GM20431 (cell line): ENCODE data around the gene U2AF2.

ENCODE experiments used
- in situ Hi-C: fragments of 300-500 bp; cut with MseI, MboI; formaldehyde crosslinking; loops from one replicate; pipeline ENCODE4 v1.15.0; 2020; ENCODE audit warnings: low sequenced_read_pairs; ENCODE audit not compliant: unreplicated experiment

U2AF2 gene

DNA sequence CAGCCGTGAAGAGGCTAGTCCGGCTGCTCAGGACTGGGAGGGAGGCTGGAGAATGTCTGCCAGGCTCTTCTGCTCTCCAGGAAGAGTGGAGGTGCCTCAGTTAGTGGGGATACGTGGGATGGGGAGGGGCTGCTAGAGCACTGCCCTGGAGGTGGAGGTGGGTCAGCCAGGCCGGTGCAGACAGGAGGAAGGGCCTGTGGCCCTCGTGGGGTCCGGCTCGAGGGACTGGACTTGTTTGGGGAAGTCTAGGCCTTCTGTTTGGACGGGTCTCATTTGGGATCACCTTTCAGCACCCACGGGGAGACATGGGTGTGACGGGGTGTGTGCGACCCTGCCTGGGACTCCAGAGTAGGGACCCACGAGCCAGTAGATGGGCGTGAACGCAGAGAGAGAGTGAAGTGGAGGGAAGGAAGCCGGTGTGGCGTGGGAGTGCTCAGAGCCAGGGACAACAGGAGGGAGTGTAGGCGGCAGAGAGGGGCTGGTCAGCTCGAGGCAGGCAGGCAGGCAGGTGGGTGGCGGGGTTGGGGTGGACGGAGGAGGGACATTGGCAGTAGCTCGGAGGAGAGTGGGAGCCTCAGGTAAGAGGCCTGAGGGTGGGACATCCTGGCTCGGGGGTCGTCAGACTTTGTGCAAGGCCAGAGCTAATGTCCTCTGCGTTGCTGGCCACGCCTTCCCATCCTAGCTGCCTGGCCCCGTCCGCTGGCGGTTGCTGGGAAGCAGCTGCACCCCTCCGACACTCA lies 31.6 kb downstream of the U2AF2 start:
- in situ Hi-C loops, result no loop called here

DNA sequence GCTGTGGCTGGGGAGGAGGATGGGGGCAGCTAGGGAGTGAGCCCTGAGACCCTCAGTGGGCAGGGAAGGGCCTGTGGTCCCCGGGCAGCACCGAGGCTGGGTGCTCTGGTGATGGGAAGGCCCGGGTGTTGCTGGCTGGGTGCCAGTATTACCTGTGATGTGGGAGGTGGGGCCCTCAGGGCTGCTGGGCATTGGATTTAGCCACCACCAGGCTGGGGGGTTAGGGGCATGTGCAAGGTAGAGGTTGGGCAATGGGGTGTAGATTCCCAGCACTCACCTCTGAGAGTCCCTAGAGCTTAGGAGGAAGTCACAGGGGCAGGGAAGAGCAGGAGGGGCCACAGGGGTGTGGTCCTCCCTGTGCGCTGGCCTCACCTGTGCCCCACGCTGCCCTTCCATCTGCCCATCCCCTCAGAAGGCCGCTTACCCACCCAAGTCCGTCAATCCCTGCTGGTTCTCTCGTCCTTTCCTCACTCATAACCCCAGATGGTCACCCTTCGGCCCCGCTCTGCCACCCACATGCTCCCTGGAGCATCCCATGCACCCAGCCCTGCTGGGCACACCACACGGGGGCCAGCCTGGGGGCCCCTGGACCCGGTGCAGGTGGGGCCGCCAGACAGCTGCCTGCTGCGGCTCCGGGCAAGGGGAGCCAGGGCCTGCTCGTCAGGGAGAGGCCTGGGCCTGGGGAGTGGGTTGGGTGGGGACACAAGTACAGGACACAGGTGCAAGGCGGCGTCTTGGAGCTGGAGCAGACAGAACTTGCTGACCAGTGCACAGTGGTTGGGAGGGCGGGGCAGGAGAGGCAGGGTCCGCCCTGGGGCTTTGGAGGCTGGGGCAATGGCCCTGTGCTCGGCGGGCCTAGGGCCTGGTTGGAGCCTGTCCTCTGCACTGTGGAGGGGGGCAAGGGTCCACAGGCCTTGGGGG lies 32.7 kb downstream of the U2AF2 start:
- in situ Hi-C loops, result no loop called here

DNA sequence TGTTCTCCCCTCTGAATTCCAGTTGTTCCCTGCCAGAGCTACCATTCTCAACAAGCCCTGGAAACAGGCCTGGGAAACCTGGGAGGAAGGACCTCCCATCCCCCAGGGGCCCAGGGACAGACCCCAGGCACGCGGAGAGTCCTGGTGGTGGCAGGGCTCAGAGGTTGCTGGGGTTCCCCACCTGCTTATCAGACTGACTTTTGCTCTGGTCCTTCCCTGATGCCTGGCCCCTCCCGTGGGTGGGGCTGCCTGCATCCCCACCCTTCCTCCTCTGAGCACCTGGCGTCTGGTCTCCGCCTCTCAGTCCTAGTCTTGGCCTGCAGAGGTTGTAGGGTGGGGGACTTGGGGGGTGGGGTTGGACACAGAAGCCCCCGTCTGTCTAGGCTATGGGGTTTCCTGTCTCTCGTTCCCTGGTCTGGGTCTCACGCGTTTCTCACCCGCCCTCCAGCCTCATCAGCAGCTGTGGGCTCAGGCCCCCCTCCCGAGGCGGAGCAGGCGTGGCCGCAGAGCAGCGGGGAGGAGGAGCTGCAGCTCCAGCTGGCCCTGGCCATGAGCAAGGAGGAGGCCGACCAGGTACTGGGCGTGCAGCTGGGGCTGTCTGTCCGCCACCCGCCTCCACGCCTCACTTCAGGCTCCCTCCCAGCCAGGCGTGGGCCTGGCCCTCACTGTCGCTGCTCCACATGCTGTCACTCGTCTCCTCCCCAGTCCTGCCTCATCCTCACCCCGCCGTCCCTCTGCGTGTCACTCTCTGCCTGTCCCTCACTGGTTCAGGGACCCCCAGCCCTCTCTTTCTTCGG lies 33.8 kb downstream of the U2AF2 start:
- in situ Hi-C loops, result no loop called here

DNA sequence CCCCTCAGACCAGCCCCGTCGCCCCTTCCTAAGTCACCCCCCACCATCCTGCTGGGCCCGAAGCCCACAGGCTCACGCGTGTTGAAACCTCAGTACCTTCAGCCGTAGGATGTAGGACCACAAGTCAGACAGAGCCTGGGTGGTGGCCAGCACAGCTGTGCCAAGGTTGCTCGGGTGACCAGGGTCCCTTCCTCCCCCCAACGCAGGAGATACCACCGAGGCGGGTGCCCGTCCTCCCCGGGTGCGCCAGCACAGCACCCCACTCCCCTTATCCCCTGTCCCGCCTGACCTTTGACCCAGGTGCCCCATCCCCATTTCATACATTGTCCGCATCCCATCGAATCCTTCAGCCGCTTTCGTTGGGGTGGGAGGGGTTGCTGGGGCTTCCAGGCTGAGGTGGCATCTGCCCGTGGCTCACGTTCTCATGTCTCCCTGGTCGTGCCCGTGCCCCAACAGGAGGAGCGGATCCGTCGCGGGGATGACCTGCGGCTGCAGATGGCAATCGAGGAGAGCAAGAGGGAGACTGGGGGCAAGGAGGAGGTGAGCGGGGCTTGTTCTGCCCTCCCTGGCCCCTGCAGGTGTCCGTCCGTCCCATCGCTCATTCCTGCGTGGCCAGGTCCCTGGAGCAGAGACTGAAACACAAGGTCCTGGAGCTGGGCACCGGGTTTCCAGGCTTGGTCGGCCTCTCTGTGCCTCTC lies 34.7 kb downstream of the U2AF2 start:
- in situ Hi-C loops, result no loop called here

DNA sequence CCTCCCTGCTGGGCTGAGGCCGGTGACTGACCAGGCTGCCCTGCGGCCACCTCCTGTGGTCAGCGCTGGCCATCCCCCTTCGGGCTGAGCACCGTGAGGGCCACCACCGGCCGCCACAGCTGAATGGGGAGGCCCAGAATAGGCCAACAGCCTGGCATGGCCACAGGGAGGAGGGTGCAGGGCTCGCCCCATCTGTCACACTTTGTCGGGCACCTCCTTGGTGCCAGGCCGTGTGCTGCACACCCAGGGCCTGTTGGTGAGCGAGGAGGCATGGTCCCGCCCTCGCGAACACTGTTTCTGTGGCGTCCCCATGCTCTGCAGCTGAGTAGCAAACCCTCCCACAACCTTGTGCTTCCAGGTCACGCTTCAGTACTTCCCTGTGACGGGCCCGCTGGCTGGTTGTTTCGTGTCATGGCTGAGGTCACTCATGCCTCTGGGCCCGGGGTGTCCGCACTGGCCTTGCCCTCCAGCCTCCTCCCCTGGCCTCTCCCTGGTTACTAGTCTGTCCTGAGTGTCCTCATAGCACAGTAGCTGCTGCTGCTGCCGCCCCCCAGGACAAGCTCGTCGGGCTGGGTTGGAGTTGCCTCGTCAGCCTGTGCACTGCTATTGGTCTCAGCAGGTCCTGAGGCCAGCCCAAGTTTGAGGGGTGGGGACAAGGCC lies 35.4 kb downstream of the U2AF2 start:
- in situ Hi-C loops, result no loop called here

DNA sequence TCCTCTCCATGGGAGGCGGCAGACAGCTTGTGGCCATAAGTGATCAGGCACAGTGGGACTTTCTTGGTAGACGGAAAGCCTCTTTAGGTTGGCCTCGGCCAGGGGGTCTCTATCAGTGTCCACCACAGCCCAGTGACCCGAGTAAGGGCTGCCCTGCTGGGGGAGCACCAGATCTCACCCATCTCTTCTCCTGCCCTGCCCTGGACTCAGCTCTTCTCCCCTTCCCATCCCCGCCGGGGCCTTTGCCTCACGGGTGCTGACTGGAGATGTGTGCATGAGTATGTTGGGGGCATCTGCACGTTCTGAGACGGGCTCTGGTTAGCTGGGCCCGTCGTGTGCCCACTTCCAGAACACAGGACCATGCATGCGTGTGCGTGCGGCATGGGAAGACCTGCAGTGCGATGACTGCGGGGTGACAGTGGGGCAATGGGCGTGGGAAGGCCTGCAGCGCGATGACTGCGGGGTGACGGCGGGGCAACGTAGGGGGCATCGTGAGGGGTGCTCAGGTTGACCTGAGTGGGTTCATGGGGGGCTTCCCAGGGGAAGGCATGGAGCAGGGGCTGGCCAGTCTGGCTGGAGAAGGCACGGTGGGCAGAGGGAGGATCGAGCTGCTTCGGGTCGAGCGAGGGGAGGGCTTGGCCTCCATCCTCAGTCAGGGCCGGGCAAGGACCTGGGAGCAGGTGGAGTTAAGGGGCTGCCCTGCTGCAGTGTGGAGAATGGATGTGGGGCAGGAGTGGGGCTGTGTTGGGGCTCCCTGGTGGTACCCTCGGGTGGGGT lies 36.1 kb downstream of the U2AF2 start:
- in situ Hi-C loops, result no loop called here

DNA sequence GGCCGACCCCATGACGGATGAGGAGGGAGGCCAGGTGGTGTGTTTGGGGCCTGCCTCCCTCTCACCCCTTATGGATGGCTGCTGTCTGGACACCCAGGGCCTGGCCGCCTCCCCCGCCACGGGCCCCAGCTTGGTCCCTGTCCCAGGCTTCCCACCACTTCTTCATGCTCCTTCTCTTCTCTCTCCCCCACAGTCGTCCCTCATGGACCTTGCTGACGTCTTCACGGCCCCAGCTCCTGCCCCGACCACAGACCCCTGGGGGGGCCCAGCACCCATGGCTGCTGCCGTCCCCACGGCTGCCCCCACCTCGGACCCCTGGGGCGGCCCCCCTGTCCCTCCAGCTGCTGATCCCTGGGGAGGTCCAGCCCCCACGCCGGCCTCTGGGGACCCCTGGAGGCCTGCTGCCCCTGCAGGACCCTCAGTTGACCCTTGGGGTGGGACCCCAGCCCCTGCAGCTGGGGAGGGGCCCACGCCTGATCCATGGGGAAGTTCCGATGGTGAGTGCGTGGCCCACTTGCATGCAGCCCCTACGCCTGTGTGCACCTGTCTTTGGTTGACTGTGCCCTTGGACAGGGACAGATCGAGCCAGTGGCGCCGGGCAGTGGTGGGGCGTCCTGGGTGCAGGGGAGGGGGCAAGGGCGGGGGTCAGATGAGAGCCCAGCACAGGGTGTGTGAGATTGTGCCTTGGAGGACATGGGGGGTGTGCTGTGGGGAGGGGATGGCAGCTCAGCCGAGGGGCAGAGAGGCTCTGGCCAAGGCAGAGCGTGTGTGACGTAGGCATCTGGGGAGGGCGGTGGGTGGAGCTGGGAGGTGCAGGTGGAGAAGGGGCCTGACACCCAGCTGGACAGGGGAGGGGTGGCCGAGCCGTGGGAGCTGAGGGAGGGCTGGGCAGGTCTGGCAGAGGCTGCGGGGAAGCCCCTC lies 37.0 kb downstream of the U2AF2 start:
- in situ Hi-C loops, result no loop called here

DNA sequence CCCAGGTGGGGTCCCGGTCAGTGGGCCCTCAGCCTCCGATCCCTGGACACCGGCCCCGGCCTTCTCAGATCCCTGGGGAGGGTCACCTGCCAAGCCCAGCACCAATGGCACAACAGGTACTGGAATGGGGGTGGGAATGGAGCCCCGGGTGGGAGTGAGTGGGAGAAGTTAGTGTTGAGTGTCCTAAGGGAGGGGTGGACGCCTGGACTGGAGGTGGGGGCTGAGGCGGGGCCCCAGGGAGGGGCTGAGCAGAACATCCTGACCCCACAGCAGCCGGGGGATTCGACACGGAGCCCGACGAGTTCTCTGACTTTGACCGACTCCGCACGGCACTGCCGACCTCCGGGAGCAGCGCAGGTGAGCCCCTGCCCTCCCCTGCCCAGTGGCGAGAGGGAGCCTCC lies 37.8 kb downstream of the U2AF2 start:
- in situ Hi-C loops, result no loop called here

DNA sequence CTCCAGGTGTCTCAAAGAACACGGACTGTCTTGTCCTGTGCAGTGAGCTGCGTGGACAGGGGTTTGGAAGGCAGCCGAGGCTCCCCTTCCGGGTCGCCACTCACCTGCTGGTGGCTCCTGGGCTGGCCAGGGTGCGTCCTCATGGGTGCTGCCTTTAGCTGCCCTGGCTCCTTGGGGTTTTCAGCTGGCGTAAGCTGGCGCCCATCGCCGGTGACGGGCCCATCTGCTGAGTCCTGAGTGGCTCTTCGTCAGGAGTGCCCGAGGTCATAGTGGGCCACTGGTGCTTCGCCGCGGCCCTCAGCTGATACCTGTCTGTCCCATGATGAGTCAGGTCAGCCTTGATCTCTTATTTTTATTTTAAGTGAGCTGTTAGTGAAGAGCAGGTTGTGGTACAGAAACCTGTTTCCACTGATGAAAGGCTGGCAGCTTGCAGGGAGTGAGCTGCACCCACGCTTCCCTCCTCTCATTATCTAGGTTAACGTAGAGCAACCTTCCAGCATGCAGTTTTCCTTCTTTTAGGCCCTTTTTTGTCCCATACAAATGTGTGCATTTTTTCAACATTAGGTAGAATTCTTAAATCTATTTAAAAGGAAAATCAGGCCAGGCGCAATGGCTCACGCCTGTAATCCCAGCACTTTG lies 38.6 kb downstream of the U2AF2 start:
- in situ Hi-C loops, result no loop called here

DNA sequence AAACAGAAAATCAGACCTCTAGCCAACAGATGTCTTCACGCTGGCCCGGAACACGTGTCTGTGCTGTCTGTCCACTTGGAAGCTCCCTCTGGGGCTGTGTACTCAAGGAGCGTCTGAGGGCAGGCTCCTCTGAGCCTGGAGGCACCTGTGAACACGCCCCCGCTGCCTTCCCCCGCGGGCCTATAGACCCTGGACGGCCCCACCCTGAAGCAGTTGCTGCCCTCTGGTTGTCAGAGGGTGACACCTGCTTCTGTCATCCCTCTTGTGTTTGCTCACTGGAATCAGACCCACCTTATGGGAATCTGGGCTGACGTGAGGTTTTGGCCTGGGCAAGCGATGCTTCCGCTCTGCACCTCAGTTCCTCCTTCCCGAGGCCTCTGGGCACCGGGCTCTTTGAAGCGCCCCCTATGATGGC lies 39.4 kb downstream of the U2AF2 start:
- in situ Hi-C loops, result no loop called here

DNA sequence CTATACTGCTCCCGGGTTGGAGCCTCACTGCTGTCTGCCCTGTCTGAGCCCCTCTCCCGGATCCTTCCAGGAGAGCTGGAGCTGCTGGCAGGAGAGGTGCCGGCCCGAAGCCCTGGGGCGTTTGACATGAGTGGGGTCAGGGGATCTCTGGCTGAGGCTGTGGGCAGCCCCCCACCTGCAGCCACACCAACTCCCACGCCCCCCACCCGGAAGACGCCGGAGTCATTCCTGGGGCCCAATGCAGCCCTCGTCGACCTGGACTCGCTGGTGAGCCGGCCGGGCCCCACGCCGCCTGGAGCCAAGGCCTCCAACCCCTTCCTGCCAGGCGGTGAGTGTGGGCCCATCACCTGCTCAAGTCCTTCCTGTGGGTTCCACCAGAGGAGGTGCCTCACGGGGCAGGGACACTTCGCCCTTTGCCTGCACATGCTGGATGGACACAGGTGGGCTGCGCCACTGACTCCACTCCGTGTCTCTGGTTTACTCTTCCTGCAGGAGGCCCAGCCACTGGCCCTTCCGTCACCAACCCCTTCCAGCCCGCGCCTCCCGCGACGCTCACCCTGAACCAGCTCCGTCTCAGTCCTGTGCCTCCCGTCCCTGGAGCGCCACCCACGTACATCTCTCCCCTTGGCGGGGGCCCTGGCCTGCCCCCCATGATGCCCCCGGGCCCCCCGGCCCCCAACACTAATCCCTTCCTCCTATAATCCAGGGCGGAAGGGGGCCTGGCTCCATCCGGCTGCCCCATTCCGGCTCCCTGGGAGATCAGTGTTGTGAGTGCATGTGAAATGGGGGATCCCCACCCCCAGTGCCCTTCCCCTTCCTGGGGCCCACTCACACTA lies 40.0 kb downstream of the U2AF2 start:
- in situ Hi-C loops, result no loop called here

DNA sequence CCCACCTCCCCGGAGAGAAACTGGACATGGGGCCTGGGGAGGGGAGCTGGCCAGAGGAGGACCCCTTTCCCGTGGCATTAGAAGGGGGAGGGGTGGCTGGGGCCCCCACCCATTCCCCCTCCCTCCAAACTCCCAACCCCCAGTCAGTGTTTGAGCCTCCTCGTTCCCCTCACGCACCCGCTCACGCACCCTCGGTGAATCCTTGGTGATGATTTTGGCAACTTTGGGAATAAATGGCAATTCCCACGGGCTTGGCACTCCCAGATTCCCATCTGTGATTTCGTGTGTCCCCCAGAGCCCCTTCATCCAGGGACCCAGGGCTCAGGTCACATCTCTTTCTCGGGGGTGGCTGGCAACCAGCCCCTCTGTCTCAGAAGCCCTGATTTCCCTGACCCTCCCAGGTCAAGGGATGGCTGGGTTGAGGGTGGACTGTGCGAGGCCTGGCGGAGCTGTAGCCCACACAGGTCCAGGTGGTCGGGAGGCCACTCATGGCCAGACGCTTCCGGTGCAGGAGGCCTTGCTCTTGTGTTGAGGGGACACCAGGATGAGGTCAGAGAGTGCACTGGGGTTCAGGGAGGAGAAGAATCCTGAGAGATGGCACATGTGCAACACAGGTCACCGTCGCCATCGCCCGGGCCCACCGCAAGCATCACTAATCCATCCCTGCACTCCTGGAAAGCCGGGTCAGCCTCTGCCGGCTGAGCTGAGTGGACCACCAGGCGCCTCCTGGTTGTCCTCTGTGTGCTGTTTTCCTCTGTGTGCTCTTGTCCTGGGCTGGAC lies 40.9 kb downstream of the U2AF2 start:
- in situ Hi-C loops, result no loop called here

DNA sequence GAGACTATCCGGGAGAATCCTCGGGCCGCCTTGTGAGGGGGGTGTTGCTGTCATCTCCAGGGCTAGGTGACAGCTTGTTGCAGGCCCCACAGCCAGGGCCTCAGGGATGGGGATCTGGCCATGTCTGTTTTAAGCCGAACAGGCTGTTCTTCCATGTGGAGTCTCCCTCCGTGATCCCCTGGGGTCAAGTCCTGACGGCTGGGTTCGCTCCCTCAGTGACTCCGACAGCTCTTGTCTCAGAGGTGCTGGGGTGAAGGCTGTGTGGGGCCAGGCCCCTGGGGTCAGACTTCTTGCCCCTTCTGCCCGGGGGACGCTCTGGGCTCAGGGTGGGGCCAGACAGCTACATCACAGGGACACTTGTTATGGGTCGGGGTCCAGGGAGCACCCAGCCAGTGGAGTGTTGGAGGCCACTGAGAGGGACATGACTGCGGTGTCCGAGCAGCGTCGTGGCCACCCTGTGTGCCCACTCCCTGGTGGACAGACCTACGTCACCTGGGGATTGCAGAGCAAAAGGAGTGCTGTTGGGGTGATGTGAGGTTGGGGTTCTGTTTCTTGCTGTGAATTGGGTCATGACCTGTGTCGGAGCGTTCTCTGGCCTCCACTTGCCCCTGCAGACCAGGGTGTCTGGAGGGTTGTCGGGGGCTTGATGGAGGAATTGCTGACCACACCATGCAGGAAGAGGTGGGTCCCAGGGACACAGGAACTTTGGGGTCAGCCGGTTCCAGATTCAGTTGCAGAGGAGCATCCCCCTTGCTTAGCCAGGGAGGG lies 41.6 kb downstream of the U2AF2 start:
- in situ Hi-C loops, result no loop called here

DNA sequence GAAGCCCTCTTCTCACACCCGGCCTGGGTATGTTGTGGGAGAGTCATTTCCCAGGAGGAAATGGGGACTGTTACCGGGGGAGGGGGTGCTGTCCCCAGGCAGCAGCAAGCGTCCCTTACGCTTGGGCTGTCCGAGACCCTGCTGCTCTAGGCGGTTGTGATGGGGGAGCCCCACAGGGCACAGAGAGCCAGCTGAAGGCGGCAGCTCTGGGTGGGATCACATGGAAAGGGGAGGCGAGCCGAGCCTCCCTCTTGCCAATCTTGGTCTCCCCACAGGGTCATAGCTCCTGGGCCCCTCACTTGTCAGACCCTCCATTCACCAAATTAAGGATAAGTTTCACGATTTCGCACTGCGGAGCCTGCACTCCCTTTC lies 42.2 kb downstream of the U2AF2 start:
- in situ Hi-C loops, result no loop called here

DNA sequence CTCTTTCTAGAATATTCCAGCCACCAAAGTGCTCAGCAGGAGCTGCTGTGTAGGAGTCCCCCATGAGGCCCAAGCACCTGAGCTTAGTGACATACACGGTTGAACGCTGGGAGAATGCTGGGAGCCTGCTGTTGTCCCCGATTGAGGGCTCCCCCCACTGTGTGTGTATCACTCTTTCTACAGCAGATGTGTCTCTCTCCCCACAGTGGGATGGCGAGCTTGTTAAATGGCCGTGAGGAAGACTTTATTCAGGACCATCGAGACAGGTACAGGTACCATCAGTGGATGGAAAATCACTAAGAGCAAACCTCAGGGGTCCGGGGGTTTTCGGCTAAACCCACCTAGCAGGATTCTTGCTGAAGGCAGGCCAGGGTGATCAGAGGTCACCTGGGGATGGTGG lies 42.9 kb downstream of the U2AF2 start:
- in situ Hi-C loops, result no loop called here
